Endometrium (tissue), 2 donors: ENCODE data around the gene FGD4.

Experiments
- FAIRE-seq: peaks from 2 replicates; lab custom pipeline; 2012; peaks lifted over from hg19 to GRCh38; lab: Jason Lieb, UNC
- donor health status: control.
- donor health status: control.

The FGD4 gene

GRCh38 chr12:32457251-32458025 is 58.1 kb downstream of the FGD4 start:
- FAIRE-seq, result peak; percentile 63

- no peak for FAIRE-seq
Measured at GRCh38 chr12:32460638-32461037, 61.3 kb downstream of the FGD4 start.

DNA sequence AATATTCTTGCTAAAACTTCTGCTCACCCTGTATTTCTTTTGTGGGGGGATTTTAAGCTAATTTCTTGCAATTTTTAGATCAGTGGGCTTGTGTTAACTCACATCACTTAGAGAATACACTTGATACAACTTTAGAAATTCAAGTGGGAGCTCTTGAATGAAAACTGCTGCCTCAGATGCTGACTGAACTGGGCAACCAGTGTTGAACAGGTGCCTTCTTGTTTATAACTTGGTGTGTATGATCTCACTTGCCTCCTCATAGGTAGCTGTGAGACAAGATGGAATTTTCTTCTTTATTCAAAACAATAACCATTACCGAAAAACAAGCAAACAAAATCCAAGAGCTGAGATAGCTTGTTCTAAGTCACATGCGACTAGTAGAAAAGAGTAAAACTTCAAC is 63.5 kb downstream of the FGD4 start:
- no peak for FAIRE-seq

DNA sequence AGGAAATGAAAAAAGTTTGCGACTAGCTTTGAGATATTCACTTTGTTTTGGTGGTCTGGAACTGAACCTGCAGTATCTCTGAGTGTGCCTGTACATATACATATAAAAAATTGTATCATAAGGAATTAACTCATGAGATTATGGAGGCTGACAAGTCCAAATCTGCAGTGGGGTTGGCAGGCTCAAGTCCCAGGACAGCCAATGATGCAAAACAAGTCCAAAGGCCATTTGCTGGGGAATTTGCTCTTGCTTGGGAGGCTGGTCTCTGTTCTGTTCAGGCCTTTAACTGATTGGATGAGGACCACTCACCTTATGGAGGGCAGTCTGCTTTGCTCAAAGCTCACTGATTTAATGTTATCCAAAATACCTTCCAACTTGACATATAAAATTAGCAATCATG is 66.8 kb downstream of the FGD4 start:
- FAIRE-seq, result no peak

- no peak for FAIRE-seq
Measured at GRCh38 chr12:32466986-32467711, 67.8 kb downstream of the FGD4 start.

DNA sequence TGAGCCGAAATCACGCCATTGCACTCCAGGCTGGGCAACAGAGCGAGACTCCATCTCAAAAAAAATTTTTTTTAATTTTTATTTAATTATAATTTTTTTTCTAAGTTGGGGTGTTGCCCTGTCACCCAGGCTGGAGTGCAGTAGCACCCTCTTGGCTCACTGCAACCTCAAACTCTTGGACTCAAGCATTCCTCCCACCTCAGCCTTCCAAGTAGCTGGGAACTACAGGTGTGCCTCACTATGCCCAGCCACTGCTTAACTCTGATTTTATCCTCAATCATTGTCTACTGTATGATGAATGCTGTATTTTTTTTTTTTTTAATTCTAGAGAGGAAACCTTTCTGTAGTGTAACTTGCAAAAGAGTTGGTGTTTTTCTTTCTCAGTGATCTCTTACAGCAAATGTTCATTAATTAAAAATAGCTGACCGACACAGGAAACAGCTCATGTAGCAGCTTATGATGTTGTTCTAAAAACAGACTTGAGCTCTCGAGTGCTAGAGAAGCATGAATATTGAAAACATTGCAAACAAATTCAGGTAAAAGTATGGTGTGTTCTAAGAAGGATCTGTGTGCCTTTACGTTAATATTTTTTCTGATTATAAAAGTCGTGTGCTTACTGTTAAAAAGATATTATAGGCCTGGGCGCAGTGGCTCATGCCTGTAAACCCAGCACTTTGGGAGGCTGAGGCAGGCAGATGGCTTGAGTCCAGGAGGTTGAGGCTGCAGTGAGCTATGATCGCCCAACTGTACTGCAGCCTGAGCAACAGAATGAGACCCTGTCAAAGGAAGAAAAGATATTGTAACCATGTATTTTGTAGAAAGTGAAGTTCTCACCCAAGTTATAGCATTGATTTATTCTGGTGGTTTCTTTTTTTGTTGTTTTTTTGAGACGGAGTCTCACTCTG is 68.9 kb downstream of the FGD4 start:
- no peak for FAIRE-seq

DNA sequence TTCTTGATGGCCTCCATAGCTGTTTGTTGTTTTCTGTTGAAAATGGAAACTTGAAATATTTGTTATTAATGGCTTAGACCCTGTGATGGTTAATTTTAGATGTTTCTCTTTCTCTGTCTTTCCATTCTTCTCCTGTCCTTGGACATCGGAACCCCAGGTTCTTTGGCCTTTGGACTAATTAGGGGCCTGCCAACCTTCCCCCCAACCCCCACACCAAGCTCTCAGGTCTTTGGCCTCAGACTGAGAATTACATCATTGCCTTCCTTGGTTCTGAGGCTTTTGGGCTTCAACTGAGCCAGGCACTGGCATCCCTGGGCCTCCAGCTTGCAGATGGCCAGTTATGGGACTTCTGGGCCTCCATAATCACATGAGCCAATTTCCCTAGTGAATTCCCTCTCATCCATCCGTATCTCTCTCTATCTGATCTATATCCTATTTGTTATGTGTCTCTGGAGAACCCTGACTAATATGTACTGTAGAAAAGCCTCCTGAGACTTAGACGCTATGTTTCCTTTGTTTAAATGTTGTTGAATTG is 71.6 kb downstream of the FGD4 start:
- FAIRE-seq, result no peak

DNA sequence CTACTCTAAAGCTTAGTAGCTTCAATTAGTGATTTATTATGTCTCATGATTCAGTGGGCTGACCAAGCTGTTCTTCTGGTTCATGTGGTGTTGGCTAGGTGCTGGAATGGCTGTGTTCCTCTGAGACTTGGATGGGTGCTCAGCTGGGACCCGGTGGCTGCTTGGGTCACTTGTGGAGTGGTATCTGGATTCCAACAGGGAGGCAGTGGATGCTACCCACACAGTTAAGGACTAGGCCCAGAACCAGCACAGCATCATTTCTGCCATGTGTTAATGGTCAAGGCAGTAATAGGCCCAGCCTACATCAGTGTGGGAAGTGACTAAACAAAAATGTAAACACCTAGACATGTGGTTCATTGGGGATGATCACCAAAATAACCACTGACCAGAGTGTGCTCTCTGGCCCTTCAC is 72.2 kb downstream of the FGD4 start:
- no peak for FAIRE-seq

DNA sequence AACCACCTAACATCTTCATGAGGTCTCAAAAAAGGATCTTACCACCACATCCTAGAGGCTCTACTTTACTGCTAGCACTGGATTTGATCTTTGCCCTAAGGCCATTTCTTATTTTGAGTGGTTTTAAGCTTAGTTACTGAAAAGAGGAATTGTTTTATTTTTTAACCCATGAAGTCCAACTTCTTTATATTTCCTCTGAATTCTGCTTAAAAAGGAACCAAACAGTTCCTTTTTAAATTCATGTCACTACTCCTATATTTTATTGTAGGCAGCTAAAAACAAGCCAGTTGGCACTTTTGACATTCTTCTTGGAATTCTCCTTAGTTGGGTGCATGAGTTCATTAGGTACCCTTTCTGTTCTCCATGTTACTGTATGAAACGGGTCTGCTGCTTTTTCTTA is 76.4 kb downstream of the FGD4 start:
- FAIRE-seq, result no peak

DNA sequence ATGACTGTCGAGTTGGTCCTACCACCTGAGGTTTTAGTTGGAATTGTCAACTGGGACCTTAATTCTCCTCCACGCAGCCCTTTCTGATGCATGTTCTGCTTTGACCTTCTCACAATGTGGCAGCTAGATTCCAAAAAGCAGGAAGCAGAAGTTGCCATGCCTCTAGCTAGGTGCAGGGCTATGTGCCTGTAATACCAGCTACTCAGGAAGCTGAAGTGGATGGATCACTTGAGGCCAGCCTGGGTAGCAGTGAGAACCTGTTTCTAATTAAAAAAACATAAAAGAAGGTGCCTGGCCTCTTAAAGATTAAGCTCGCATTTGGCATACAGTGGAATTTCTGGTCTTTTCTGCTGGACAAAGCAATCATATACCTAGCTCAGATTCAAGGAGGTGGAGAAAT is 77.1 kb downstream of the FGD4 start:
- no peak for FAIRE-seq

DNA sequence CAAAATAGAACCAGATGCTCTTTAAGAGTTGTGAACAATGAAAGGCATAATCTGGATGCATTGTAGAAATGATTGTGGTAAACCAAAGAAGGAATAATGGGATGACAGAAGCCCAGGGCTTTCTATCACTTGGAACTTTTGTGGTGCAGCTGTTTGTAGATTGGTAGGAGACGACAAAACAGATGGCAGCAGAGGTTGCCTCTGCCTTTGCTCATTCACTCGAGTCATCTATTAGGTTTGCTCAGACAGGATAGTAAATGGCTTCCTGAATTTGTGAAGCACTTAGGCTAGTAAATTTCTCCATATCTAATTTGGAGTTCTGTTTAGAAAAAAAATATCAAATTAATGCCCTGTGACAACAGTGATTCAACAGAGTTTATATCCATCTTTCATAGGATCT is 78.4 kb downstream of the FGD4 start:
- FAIRE-seq, result no peak

DNA sequence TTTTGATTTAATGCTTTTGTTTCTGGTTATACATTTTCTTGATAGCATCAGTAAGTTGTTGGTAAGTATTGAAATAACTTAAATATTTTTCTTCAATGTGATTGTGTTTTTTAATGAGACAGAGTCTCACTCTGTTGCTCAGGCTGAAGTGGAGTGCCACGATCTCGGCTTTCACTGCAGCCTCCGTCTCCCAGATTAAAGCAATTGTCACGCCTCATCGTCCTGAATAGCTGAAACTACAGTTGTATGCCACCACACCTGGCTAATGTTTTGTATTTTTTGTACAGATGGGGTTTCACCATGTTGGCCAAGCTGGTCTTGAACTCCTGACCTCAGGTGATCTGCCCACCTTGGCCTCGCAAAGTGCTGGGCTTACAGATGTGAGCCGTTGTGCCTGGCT is 78.8 kb downstream of the FGD4 start:
- no peak for FAIRE-seq

DNA sequence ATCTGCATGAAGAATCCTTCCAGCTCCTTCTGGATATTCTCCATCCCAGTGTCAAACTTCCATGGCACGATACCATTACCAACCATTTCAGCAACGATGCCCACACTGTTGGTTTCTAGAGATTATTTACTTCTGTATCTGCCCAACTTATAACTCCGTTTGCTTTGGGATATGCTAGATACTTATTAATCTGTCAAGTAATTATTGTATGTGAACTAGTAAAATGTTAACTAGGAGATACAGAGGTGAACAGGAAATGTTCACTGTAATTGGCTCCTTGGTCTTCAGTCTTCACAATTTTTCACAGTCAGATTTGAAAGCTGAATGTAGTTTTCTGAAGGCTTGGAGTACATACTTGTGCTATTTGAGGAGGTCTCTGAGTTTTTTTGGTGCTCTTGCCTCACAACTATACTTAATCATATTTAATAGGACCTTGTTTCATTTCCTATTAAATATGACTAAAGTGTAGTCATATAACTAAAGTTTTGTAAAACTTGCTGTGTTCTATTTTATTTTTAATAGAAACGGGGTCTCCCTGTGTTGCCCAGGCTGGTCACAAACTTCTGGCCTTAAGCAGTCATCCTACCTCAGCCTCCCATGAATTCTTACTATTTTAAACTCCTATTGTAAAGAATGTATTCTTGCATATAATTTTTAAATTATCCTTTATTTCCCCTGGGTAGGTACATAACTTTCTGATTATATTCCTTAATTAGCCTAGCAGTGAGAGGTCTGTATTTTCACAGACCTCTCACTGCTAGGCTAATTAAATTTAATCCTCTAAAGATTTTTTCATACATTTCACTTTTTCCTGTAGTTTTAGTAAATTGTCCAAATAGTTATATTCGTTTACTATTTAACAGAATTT is 79.7 kb downstream of the FGD4 start:
- no peak for FAIRE-seq

GRCh38 chr12:32482226-32482625 is 82.9 kb downstream of the FGD4 start:
- no peak for FAIRE-seq

- FAIRE-seq, result no peak
Measured at GRCh38 chr12:32483499-32483898, 84.1 kb downstream of the FGD4 start.

GRCh38 chr12:32483993-32484392 is 84.6 kb downstream of the FGD4 start:
- FAIRE-seq, result no peak

- FAIRE-seq, result no peak
Measured at GRCh38 chr12:32486158-32486557, 86.8 kb downstream of the FGD4 start.

GRCh38 chr12:32488132-32488531 is 88.8 kb downstream of the FGD4 start:
- no peak for FAIRE-seq

- no peak for FAIRE-seq
Measured at GRCh38 chr12:32489070-32489469, 89.7 kb downstream of the FGD4 start.

DNA sequence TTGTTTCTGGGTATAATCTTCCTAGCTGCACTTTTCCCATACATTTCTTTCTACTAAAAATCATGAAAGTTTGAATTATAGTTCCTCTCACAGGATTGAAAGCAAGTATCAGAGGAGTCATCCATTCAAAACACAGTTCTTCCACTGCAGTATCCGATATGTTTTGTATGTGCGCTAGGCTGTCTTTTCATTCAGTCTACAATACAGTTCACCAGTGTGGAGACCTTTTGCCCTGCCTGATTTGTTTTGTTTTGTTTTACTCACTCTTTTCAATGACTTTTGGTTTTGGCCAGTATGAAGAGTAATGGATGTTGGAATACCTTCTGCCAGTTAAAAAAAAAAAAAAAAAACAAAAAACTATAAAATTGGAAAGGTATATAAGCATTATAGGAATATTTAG is 91.4 kb downstream of the FGD4 start:
- no peak for FAIRE-seq

- FAIRE-seq, result no peak
Measured at GRCh38 chr12:32493282-32493681, 93.9 kb downstream of the FGD4 start.

- FAIRE-seq, result no peak
Measured at GRCh38 chr12:32494656-32495055, 95.3 kb downstream of the FGD4 start.
